ENCODE results near the gene RASL12. TPM values are rescaled to one million over a fixed set of nuclear protein-coding genes. Genes with fewer than 3 reads are reported as not detected.

The RASL12 gene
- total RNA-seq, 2 donors from 2014 or later: 27.2 TPM

- no peak for TF ChIP-seq CTCF (conservative IDR thresholded peaks at IDR 0.05)
- Histone ChIP-seq H3K4me3 (ENCODE audit: low read length) (no peak overlapping the region), H3K36me3 (ENCODE audit: control insufficient read depth, insufficient read depth, low read length) (no peaks in the 10 kb centered on the region), H3K27ac (ENCODE audit: low read depth, low read length) (no peak overlapping the region), H3K9ac (ENCODE audit: extremely low read depth, low read length, poor library complexity, severe bottlenecking) (no peak overlapping the region), H3K27me3 (ENCODE audit: control insufficient read depth, insufficient read depth, low read length, poor library complexity, severe bottlenecking) (no peaks in the 10 kb centered on the region), H3K9me3 (ENCODE audit: control insufficient read depth, low read length) (no peaks in the 10 kb centered on the region), H3K4me1 (ENCODE audit: control insufficient read depth, insufficient read depth, low read length) (peaks cover 14% of the 10 kb centered on the region)
- H3K27ac Mint-ChIP-seq: no peak overlapping the region
- peaks cover 68% of the 10 kb centered on the region for H3K27me3 Mint-ChIP-seq (ENCODE audit: insufficient read depth)
- H3K4me1 Mint-ChIP-seq: peaks cover 46% of the 10 kb centered on the region
- no peak for DNase-seq
- WGBS, 2 experiments (ENCODE audit: insufficient coverage in 1 of 2, insufficient read length in 1 of 2): 85 to 86% methylated on average over 5 to 6 of the region's 6 CpGs
- H3K9me3 Mint-ChIP-seq: peaks cover 6% of the 10 kb centered on the region
- H3K4me3 Mint-ChIP-seq: no peak overlapping the region
- peaks cover 1% of the 10 kb centered on the region for H3K36me3 Mint-ChIP-seq (ENCODE audit: low read depth)
Observed at GRCh38 chr15:65081270-65081669, 13.5 kb upstream of the RASL12 start.

GRCh38 chr15:65079580-65079979 is 11.8 kb upstream of the RASL12 start:
- Histone ChIP-seq H3K4me1 (ENCODE audit: control insufficient read depth, insufficient read depth, low read length) (peaks cover 14% of the 10 kb centered on the region), H3K4me3 (ENCODE audit: low read length) (no peak overlapping the region), H3K27me3 (ENCODE audit: control insufficient read depth, insufficient read depth, low read length, poor library complexity, severe bottlenecking) (no peaks in the 10 kb centered on the region), H3K27ac (ENCODE audit: low read depth, low read length) (no peak overlapping the region), H3K9me3 (ENCODE audit: control insufficient read depth, low read length) (no peaks in the 10 kb centered on the region), H3K9ac (ENCODE audit: extremely low read depth, low read length, poor library complexity, severe bottlenecking) (no peak overlapping the region), H3K36me3 (ENCODE audit: control insufficient read depth, insufficient read depth, low read length) (no peaks in the 10 kb centered on the region)
- peaks cover 1% of the 10 kb centered on the region for H3K36me3 Mint-ChIP-seq (ENCODE audit: low read depth)
- H3K27me3 Mint-ChIP-seq (ENCODE audit: insufficient read depth): peaks cover 57% of the 10 kb centered on the region
- H3K9me3 Mint-ChIP-seq: peaks cover 14% of the 10 kb centered on the region
- 88 to 95% methylated on average over 5 of the region's 5 CpGs for WGBS, 2 experiments (ENCODE audit: insufficient coverage in 1 of 2, insufficient read length in 1 of 2)
- H3K4me3 Mint-ChIP-seq: no peak overlapping the region
- H3K27ac Mint-ChIP-seq: no peak overlapping the region
- H3K4me1 Mint-ChIP-seq: peaks cover 32% of the 10 kb centered on the region
- TF ChIP-seq CTCF (conservative IDR thresholded peaks at IDR 0.05): no peak
- no peak for DNase-seq

GRCh38 chr15:65077981-65078352 is 10.2 kb upstream of the RASL12 start:
- peaks cover 1% of the 10 kb centered on the region for H3K36me3 Mint-ChIP-seq (ENCODE audit: low read depth)
- peaks cover 19% of the 10 kb centered on the region for H3K9me3 Mint-ChIP-seq
- peak; percentile 87 for TF ChIP-seq CTCF (conservative IDR thresholded peaks at IDR 0.05)
- H3K27ac ChIP-seq (ENCODE audit: low read depth, low read length): no peak overlapping the region
- no peaks in the 10 kb centered on the region for H3K27me3 ChIP-seq (ENCODE audit: control insufficient read depth, insufficient read depth, low read length, poor library complexity, severe bottlenecking)
- no peak overlapping the region for H3K4me3 Mint-ChIP-seq
- no peaks in the 10 kb centered on the region for H3K9me3 ChIP-seq (ENCODE audit: control insufficient read depth, low read length)
- H3K9ac ChIP-seq (ENCODE audit: extremely low read depth, low read length, poor library complexity, severe bottlenecking): no peak overlapping the region
- H3K4me1 Mint-ChIP-seq: peaks cover 16% of the 10 kb centered on the region
- peaks cover 5% of the 10 kb centered on the region for H3K4me1 ChIP-seq (ENCODE audit: control insufficient read depth, insufficient read depth, low read length)
- no peak overlapping the region for H3K4me3 ChIP-seq (ENCODE audit: low read length)
- DNase-seq: peak; percentile 96
- WGBS, 2 experiments (ENCODE audit: insufficient coverage in 1 of 2, insufficient read length in 1 of 2): 51 to 76% methylated on average over 21 to 24 of the region's 24 CpGs
- peaks cover 53% of the 10 kb centered on the region for H3K27me3 Mint-ChIP-seq (ENCODE audit: insufficient read depth)
- H3K27ac Mint-ChIP-seq: no peak overlapping the region
- H3K36me3 ChIP-seq (ENCODE audit: control insufficient read depth, insufficient read depth, low read length): no peaks in the 10 kb centered on the region

All from endodermal cell (in vitro differentiated cells).